DND-41 (cell line): ENCODE measurements around the gene RAD21L1.
A peak's percentile ranks its signal among the peaks of the same experiment; 100 is the strongest.

Experiments
- ATAC-seq: fragments of 200-7000 bp; cut with Tn5 transposase; 3 replicates; pipeline ENCODE4 v1.9.1; 2021; ENCODE audit warnings: low read depth; ENCODE audit not compliant: insufficient read depth
- DNase-seq: peaks from one replicate; pipeline ENCODE4 v3.0.0-alpha.2; 2020
- H2AFZ ChIP-seq: 2 replicates; pipeline ENCODE4 v1.6.0; 2012; ENCODE audit warnings: low read depth, low read length
- H3K27ac ChIP-seq: 2 replicates; pipeline ENCODE4 v1.5.1; 2012; ENCODE audit warnings: low read length, inconsistent platforms
- H3K27me3 ChIP-seq: fragments of 200-600 bp; sonication (generic); 2 replicates; pipeline ENCODE4 v1.6.0; 2012; ENCODE audit warnings: low read length, mild to moderate bottlenecking, inconsistent platforms; ENCODE audit not compliant: insufficient read depth, poor library complexity
- H3K36me3 ChIP-seq: 2 replicates; pipeline ENCODE4 v1.5.1; 2012; ENCODE audit warnings: low read length, inconsistent platforms; ENCODE audit not compliant: insufficient read depth
- H3K4me1 ChIP-seq: 2 replicates; pipeline ENCODE4 v1.5.1; 2012; ENCODE audit warnings: mild to moderate bottlenecking, low read length; ENCODE audit not compliant: insufficient read depth
- H3K4me2 ChIP-seq: 2 replicates; pipeline ENCODE4 v1.6.0; 2012; ENCODE audit warnings: mild to moderate bottlenecking, moderate library complexity, low read length, inconsistent platforms; ENCODE audit not compliant: insufficient read depth
- H3K4me3 ChIP-seq, 2 experiments: fragments of 200-600 bp in 1 of 2; shearing (Covaris generic) in 1 of 2; 2 replicates each; pipeline ENCODE4 v1.5.1; 2012 to 2016; ENCODE audit warnings: inconsistent platforms in 2 of 2, low read length in 2 of 2, mild to moderate bottlenecking in 2 of 2, low read depth in 1 of 2, moderate library complexity in 1 of 2
- H3K79me2 ChIP-seq: 2 replicates; pipeline ENCODE4 v1.6.0; 2012; ENCODE audit warnings: low read length, inconsistent platforms; ENCODE audit not compliant: insufficient read depth
- H3K9ac ChIP-seq: 2 replicates; pipeline ENCODE4 v1.6.0; 2012; ENCODE audit warnings: low read depth, mild to moderate bottlenecking, inconsistent platforms, low read length, moderate library complexity
- H3K9me3 ChIP-seq: 2 replicates; pipeline ENCODE4 v1.5.1; 2012; ENCODE audit warnings: low read length, moderate library complexity, mild to moderate bottlenecking, inconsistent platforms; ENCODE audit not compliant: insufficient read depth, severe bottlenecking
- H4K20me1 ChIP-seq: 2 replicates; pipeline ENCODE4 v1.6.0; 2012; ENCODE audit warnings: low read length; ENCODE audit not compliant: insufficient read depth
- CTCF ChIP-seq: IDR thresholded peaks from 2 replicates; pipeline ENCODE4 v1.5.1; 2012; ENCODE audit warnings: borderline replicate concordance, low read length, moderate library complexity, mild to moderate bottlenecking; ENCODE audit not compliant: poor library complexity, severe bottlenecking; ENCODE audit errors: extremely low read depth
- EZH2 ChIP-seq: IDR thresholded peaks from 3 replicates; pipeline ENCODE4 v1.6.1; 2012; ENCODE audit warnings: borderline replicate concordance, low read depth, mild to moderate bottlenecking, moderate library complexity, low read length, inconsistent platforms; ENCODE audit not compliant: severe bottlenecking

The RAD21L1 gene

GRCh38 chr20:1298888-1299511 lies 73.2 kb downstream of the RAD21L1 start:
- H3K4me2 ChIP-seq = no peak overlapping the region
- H3K4me1 ChIP-seq = peaks cover 14% of the 10 kb centered on the region
- no peaks in the 10 kb centered on the region for H3K79me2 ChIP-seq
- no peak overlapping the region for H3K27ac ChIP-seq
- H3K9ac ChIP-seq = no peak overlapping the region
- H3K9me3 ChIP-seq = no peaks in the 10 kb centered on the region
- no peaks in the 10 kb centered on the region for H3K27me3 ChIP-seq
- peaks cover 2% of the 10 kb centered on the region; the same call in 1 of the 2 replicates for H4K20me1 ChIP-seq
- H2AFZ ChIP-seq = no peak overlapping the region
- no peak for DNase-seq
- no peak for ATAC-seq
- H3K36me3 ChIP-seq = no peaks in the 10 kb centered on the region
- TF ChIP-seq EZH2 = no peak
- TF ChIP-seq CTCF = no peak
- H3K4me3 ChIP-seq = no peak overlapping the region

GRCh38 chr20:1299522-1299921 lies 73.7 kb downstream of the RAD21L1 start:
- Histone ChIP-seq H3K27me3 (no peaks in the 10 kb centered on the region), H3K27ac (no peak overlapping the region), H2AFZ (no peak overlapping the region), H3K4me3 (no peak overlapping the region), H3K9ac (no peak overlapping the region), H3K9me3 (no peaks in the 10 kb centered on the region), H3K79me2 (no peaks in the 10 kb centered on the region), H4K20me1 (no peaks in the 10 kb centered on the region; the same call in 1 of the 2 replicates), H3K4me2 (no peak overlapping the region), H3K4me1 (peaks cover 14% of the 10 kb centered on the region), H3K36me3 (no peaks in the 10 kb centered on the region)
- TF ChIP-seq CTCF (peak; percentile 57), EZH2 (no peak)
- DNase-seq (peak; percentile 38), ATAC-seq (peak; percentile 48)

GRCh38 chr20:1300083-1300840 lies 74.4 kb downstream of the RAD21L1 start:
- no peak for DNase-seq
- no peak overlapping the region for H3K9ac ChIP-seq
- no peak overlapping the region for H3K4me2 ChIP-seq
- H4K20me1 ChIP-seq = no peaks in the 10 kb centered on the region; the same call in 1 of the 2 replicates
- no peaks in the 10 kb centered on the region for H3K36me3 ChIP-seq
- no peak for ATAC-seq
- no peak overlapping the region for H2AFZ ChIP-seq
- H3K4me1 ChIP-seq = peaks cover 14% of the 10 kb centered on the region
- H3K79me2 ChIP-seq = no peaks in the 10 kb centered on the region
- no peak overlapping the region for H3K4me3 ChIP-seq
- H3K9me3 ChIP-seq = no peaks in the 10 kb centered on the region
- peak overlapping the region; percentile 24; the same call in 1 of the 2 replicates for H3K27ac ChIP-seq
- TF ChIP-seq EZH2 = no peak
- H3K27me3 ChIP-seq = no peaks in the 10 kb centered on the region

GRCh38 chr20:1301031-1301529 lies 75.2 kb downstream of the RAD21L1 start:
- peak overlapping the region; percentile 24; the same call in 1 of the 2 replicates for H3K27ac ChIP-seq
- H3K4me2 ChIP-seq = no peak overlapping the region; the same call in 1 of the 2 replicates
- peaks cover 14% of the 10 kb centered on the region for H3K4me1 ChIP-seq
- peak overlapping the region; percentile 40; the same call in 1 of the 2 replicates for H2AFZ ChIP-seq
- no peaks in the 10 kb centered on the region for H3K79me2 ChIP-seq
- TF ChIP-seq CTCF (no peak), EZH2 (no peak)
- H3K9me3 ChIP-seq = no peaks in the 10 kb centered on the region
- H3K36me3 ChIP-seq = no peaks in the 10 kb centered on the region
- H4K20me1 ChIP-seq = no peaks in the 10 kb centered on the region; the same call in 1 of the 2 replicates
- DNase-seq = peak; percentile 68
- ATAC-seq = peak; percentile 86
- H3K27me3 ChIP-seq = no peaks in the 10 kb centered on the region
- no peak overlapping the region; the same call in 1 of the 2 replicates for H3K9ac ChIP-seq
- H3K4me3 ChIP-seq = no peak overlapping the region
